NB4 (cell line): Measurements from ENCODE around the gene DOCK2.

Experiments used
- MYC ChIP-seq: IDR thresholded peaks from 2 replicates; pipeline ENCODE4 v1.6.1; 2011; ENCODE audit warnings: low read depth, low read length
- POLR2A ChIP-seq: IDR thresholded peaks from 2 replicates; pipeline ENCODE4 v1.6.1; 2011; ENCODE audit warnings: mild to moderate bottlenecking; ENCODE audit not compliant: insufficient read length; ENCODE audit errors: extremely low read depth

DNA sequence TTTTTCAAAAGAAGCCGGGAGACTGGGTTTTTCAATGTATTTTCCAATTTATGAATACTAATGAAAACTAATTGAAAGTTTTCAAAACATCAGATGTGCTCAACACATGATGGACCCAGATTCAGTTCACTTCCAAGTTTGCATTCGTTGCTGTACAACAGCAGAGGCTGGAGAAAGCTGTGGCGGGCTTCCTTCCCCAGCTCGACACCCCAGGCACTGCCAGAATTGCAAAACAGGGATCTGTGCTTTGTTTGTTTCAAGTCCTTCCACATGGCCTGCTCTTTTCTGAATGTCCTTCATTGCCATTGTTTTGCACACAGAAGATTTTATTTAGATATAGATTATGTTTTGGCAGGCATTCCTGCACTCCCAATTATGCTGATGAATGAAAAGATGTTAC, 373.5 kb downstream of the DOCK2 start:
- TF ChIP-seq MYC (no peak), POLR2A (no peak)
